Fibroblast of mammary gland (primary cell): Measurements from ENCODE around the gene VIT.

ENCODE experiments used
- DNase-seq: peaks from one replicate; pipeline ENCODE4 v3.0.0-alpha.2; 2010; ENCODE audit warnings: low read depth
- H3K4me3 ChIP-seq: 2 replicates; pipeline ENCODE4 v1.5.1; 2011; ENCODE audit warnings: low read depth, mild to moderate bottlenecking, low read length, moderate library complexity; ENCODE audit not compliant: control insufficient read depth
- CTCF ChIP-seq: conservative IDR thresholded peaks from 2 replicates; pipeline ENCODE4 v1.5.1; 2011; ENCODE audit warnings: low read depth, low read length, inconsistent platforms; ENCODE audit not compliant: control insufficient read depth, insufficient read depth

VIT gene

DNA sequence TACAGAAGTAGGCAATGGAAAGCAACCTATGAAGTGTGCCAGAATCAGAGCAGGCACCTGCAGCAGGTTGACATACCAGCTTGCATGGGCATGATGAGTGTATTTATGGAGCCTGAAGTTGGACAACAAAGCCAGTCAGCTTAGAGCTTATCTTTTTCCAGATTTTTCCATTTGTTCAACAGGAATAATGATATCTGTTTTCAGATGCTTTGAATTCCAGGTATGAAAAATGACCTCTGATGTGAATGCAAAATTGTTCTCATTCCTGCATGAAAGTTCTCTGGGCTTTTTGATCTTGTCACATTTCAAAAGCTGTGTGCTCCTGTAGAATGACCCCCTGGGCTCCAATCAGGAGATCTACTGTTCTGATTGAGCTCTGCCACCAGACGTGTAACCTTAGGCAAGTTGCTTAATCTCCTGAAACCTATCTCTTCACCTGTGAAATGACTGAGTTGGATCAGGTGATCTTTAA, 38.2 kb upstream of the VIT start:
- H3K4me3 ChIP-seq = no peak overlapping the region
- TF ChIP-seq CTCF = no peak
- no peak for DNase-seq

GRCh38 chr2:36659218-36659617, 37.3 kb upstream of the VIT start:
- no peak for TF ChIP-seq CTCF
- H3K4me3 ChIP-seq = no peak overlapping the region
- no peak for DNase-seq

GRCh38 chr2:36659872-36660312, 36.6 kb upstream of the VIT start:
- TF ChIP-seq CTCF = no peak
- peak; percentile 63 for DNase-seq

DNA sequence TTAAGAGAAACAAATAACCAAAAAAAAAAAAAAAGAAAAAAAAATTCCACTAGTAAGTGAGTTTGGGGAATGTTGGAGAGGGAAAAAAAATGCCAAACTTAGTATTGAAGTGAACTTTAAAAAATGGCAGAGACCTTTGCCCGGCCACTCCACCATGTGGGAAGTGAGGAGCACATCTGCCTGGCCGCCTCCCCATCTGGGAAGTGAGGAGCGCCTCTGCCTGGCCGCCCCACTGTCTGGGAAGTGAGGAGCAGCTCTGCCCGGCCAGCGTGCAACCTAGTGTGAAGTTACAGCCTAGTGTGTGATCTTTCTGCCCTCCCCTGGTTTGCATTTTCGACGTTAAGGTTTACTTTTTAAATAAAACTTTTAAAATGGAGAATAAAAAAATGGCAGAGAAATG, 33.9 kb upstream of the VIT start:
- H3K4me3 ChIP-seq = no peak overlapping the region
- DNase-seq = no peak
- TF ChIP-seq CTCF = no peak

More at GRCh38 chr2:36659872-36660312, 36.6 kb upstream of the VIT start:
- no peak overlapping the region for H3K4me3 ChIP-seq

DNA sequence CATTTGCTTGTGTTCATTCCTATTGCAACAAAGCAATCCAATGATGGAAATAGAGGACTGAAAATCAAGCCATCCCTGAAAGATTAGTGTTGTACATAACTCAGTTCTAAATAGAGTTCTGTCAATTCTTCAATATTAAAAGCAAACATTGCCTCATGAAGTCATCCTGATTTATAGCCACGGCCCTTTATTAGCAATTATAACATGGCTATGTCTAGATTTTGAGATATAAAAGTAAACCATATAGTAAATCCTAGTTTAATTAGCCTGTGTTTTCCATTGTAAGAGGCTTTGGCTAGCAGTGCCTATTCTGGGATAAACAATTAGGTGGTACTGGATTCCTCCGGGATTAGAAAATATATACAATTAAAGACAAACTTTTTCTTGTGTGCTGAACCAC, 33.2 kb upstream of the VIT start:
- H3K4me3 ChIP-seq = no peak overlapping the region
- no peak for DNase-seq
- TF ChIP-seq CTCF = no peak

DNA sequence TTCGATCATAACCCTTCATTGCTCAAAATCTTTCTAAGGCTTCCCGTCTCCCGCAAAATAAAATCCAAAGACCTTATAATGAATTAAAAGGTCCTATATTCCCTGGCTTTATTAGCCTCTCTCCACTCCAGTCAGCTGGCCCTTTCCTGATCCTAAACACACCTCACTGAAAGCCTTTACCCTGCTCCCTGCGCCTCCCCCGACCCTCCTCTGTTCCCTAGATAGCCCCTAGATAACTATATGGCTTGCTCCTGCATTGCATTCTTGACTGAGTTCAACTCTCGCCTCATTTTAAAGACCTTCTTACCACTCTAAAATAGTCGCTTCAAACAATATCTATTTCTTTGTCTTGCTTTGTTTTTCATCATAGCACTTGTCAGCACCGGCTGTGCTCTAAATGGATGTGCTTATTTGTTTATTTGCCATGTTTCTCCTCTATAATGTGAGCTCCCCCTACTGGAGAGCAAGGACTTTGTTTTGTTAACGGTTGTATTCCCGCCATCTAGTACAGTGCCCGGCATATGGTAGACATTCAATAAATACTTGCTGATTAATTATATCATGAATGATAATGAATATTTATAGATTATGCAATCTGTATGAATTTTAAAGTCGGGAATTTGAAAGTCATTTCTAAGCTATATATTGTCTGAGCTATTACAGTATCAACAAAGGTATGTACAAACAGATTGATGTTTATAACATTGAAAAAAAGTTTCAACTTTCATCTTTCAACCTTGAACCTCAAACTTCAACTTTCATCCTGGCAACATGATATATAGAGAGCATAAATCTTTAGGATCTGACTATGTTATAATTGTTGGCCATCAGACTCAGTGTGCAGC, 32.4 kb upstream of the VIT start:
- no peak overlapping the region for H3K4me3 ChIP-seq
- DNase-seq = peak; percentile 85
- TF ChIP-seq CTCF = peak; percentile 86
